Left ventricle myocardium superior (tissue), 1 donor: ENCODE results near the gene LAMA4. TPM values are rescaled to one million over a fixed set of nuclear protein-coding genes. Genes with fewer than 3 reads are reported as not detected.
A peak's percentile ranks its signal among the peaks of the same experiment; 100 is the strongest.

ENCODE experiments used
- ATAC-seq: fragments of 200-7000 bp; cut with Tn5 transposase; one replicate; pipeline ENCODE4 v1.9.1; 2020; ENCODE audit warnings: mild to moderate bottlenecking, moderate library complexity
- DNase-seq: peaks from one replicate; pipeline ENCODE4 v3.0.0-alpha.2; 2020
- intact Hi-C: fragments of 100-400 bp; cut with micrococcal nuclease; formaldehyde crosslinking; loops from one replicate; pipeline ENCODE4 v1.11.0; 2022
- total RNA-seq: library from RNA; stranded (reverse); fragmentation: NEBNext Ultra II Directional; extraction: Animal tissue kit (Norgen Biotek cat#: 25700); gene quantifications from one replicate; pipeline ENCODE4 v1.2.1, GENCODE V29; 2021
- donor health status: DM: no; HTN: yes; CAD: no; lungs with severe emphysema.

LAMA4 gene
- total RNA-seq, 1 donor from 2014 or later = 50.6 TPM

DNA sequence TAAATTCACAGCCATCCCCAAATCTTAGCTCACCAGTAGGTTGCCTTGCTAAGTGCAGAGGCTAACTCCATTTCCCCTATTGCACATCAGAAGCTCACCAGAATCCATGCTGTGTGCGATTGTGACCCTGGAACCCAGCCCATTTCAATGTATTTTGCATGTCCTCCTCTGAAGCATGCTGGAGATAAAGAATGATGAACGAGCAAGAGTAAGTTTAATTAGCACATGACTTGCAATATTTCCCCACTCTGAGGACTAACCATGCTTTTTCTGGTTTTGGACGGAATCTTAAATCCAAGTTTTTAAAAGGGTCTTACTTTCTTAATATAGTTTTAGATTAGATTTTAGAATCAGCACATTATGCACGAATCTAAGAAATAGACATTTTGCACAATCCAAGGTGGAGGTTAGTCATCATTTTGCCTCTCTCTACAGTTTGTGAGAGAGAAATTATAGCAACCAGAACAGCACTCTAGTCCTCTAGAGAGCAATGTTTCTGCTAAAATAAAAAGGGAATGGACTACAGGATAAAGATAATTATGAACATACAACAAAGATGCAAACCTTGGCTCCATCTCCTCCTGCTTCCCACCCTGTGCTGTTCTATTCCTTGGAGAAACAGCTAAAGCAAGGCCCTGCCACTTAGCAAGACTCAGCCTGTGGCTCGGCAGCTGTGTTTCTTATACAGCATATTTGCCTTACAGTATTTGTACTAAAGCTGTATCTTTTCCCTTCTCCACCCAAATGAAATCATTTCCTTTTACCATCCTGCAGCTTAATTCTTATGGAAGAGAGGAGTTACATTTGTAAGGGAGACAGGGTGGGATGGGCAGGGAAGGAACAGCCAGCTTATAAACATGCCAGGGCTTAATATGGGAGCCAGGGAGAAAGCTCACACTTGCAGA is 24.9 kb upstream of the LAMA4 start:
- DNase-seq = peak; percentile 34
- ATAC-seq = peak; percentile 54
- intact Hi-C loops = no loop called here

DNA sequence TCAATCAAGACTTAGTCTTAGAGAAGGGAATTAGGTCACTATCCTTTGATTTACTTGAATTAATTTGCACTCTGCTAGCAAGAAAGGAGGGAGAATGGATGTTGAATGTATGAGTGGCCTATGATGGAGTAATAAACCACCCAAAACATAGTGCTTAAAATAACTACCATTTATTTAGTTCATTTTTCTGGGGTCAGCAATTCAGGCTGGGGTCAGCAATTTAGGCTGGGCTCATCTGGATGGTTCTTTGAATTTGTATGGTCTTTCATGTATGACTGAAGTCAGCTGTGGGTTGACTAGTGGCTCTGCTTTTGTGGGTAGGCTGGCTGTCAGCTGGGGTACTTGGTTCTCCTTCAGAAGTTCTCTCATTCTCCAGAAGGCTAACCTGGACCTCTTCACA is 21.0 kb upstream of the LAMA4 start:
- ATAC-seq (no peak), DNase-seq (no peak)
- intact Hi-C loops = no loop called here

DNA sequence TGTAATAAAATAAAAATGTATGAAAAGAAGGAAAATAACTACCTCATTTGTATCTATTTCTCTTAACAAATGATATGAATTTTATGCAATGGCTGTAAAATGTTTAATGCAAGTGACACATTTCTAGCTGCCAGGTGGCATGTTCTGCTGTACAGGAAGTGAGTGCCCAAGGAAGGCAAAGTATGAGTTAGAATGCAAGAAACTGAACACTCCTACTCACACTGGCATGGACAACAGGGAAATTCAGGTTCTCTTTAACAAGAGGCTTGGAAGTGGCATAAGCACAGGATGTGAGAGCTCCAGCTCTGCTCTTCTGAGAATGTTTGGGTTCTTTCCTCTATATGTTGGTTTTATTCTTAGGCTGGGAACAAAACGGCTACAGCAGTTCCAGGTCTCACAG is 20.4 kb upstream of the LAMA4 start:
- intact Hi-C loops = no loop called here
- no peak for DNase-seq
- ATAC-seq = no peak

DNA sequence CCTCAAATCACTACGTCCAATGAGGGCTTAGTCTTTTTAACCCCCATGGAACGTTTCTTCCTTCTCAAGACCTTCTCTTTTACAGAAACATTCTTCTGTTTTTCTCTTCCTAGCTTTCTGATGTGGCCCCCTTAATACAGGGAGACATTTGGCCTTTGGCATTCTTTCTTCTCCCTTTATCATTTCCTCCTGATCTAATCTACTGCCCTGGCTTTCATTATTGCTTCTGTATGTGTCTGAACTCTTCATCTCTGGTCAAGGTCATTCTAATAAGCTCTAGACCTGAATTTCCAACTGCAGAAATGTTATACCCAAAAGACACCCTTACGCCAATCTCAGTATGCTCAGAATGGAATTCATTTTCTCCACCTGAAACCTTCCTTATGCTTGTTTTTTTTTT is 18.4 kb upstream of the LAMA4 start:
- intact Hi-C loops = no loop called here
- DNase-seq = no peak
- no peak for ATAC-seq

DNA sequence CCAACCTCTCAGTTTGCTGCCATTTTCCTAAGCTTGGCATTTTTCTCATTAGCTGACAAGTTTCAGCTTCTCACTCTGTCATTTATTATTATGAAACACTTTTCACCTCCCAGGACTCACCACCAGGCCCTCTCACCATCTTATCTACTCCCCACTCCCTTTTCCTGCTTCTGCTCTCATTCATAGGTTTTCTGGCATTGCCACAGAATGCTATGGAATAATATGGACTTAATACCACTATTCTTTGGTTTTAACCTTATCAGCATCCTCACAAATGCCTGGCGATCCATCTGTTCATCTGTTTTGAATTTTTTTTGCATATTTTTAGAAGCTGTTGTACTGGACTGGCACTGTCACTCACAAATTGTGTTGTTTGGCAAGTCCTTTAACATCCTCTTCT is 16.4 kb upstream of the LAMA4 start:
- intact Hi-C loops = no loop called here
- no peak for DNase-seq
- no peak for ATAC-seq

DNA sequence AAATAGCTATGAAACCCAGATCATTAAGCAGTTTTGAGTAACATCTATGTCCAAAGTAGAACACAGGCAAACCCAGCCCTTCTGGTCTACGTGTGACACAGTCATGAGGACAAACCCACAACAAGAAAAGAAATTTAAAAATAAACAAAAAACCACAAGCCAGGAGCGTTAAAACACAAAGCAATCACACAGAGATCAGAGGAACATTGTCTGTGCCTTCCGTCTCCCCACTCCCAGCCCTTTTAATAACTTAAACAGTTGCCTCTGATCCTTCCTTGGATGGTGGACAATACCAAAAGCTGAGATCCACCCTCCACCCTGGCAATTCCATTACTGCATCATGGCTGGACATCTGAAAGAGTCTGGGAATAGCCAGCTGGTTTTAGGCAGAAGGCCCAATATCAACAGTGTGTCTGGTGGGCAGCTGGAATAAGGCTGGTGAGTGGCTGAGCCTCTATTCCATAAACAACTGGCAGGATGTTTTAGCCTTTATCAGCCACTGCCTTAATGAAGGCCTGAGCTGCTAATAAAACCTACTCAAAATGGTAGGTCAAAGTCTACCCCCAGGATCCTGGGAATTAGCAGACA is 15.7 kb upstream of the LAMA4 start:
- ATAC-seq (peak; percentile 60), DNase-seq (no peak)
- intact Hi-C loops = no loop called here

DNA sequence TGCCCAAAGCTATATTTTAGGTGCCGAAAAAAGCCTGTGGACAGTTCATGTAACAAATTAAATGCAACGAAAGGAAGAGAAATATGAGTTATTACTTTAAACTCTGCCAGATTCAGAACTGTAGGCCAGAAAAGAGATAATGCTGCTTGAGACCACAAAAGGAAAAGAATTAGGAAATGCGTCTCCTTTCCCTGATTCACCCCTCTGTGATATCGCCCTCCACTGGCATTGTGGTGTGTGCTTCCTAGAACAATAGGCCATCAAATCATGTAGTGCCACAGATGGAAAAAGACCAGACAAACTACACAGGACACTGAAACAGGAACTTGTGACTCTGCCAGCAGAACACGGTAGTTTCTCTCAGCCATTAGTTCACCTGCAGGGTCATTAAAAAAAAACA is 14.7 kb upstream of the LAMA4 start:
- ATAC-seq = peak; percentile 76
- DNase-seq = no peak
- intact Hi-C loops = no loop called here

DNA sequence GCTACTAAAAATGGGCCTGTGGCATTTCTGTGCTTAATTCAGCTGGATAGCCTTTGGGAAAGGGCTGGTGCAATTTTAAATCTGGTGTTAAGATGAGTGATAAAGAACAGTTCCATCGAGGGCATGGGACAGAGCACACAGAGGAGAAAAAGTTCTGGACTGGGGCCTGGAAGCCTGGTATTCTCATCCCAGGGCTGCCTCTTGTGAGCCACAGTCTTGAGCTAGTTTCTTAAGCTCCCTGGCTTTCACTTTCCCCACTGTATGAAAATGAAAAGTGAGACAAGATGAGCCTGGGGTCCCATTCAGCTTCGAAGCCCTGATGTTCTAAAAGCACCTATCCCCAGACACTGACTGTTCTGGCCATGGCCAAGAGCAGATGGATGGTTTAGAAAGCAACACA is 14.3 kb upstream of the LAMA4 start:
- intact Hi-C loops = no loop called here
- DNase-seq = no peak
- peak; percentile 66 for ATAC-seq

DNA sequence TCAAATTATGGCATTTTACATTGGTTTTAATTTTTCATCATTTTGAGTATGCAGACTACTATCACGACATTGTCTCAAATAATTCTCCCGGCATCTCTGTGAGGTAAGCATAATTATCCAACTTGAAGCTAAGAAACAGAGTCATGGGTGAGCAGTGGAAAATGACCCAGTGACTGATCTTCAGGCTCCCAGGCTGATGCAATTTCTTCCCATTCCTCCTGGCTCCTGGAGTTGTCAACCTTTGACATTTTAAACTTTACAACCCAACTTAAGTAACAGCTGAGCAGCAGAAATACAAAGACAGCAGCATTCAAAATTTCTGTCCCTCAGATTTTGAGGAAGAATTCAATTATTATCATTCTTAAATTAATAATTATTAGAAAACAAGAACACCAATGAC is 13.7 kb upstream of the LAMA4 start:
- ATAC-seq (peak; percentile 21), DNase-seq (no peak)
- intact Hi-C loops = no loop called here

DNA sequence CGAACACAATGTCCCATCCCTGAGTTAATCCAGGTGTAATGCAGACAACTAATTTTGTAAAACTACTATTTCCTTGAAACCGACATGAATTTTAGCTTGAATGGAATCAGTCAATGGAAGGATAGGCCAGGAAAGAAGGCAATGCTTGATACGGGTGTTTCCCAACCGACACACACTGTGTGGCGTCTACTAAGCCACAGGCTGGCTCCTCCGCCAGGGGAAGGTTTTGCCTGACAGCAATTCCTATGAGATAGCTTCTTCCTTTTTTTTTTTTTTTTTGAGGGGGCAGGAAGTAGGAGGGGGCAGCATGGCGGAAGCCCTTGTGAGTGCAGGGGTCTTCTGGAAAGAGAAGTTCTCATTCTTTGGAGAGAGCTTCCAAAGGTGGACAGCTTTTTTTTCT is 12.0 kb upstream of the LAMA4 start:
- ATAC-seq = no peak
- intact Hi-C loops = no loop called here
- no peak for DNase-seq

DNA sequence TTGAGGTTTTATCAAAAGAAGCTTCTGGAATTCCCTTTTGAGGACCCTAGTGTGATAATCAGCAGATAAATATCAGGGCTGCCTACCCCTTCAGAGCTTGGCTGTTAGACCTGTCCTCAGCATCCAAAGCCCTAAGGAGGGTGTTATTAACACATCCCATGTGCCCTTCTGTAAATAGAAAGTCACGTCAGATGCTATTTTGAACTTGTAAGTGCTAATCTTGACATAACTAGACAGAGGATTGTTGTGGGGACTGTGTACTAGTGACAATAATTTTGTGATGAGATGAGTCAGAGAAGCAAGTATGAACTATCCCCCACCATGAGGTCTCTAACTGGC is 4.9 kb upstream of the LAMA4 start:
- DNase-seq (no peak), ATAC-seq (peak; percentile 88)
- intact Hi-C loops = no loop called here

DNA sequence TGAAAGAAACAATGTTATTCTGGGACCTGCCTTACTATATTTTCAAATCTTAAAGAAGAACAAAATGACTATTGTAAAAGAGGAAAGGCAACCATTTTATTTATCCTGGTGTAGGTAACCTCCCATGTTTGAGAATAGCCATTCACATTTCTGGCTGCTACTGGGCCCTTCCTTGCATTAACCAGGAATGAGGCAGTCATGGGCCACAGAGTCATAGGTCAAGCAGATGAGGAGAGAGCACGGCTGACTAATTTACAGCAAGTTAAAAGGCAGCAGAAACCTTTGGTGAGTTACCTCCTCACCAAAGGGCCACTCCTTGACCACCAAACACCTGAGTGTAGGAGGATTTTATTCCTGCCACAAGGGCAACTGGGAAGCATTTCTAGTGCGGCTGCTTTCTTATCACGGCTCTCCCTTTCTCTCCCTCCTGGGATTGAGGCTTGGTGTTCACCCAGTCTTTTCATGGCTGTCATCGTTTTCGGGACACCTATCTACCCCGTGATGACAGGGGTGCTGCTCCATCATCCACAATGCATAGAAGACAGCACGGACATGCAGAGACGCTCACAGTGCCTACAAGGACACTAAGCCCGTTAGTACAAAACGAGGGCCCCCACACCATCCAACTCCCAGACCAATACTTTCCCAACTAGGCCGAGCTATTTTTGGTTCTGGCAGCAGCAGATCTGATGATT is 4.4 kb upstream of the LAMA4 start:
- ATAC-seq (peak; percentile 77), DNase-seq (no peak)
- intact Hi-C loops = no loop called here

DNA sequence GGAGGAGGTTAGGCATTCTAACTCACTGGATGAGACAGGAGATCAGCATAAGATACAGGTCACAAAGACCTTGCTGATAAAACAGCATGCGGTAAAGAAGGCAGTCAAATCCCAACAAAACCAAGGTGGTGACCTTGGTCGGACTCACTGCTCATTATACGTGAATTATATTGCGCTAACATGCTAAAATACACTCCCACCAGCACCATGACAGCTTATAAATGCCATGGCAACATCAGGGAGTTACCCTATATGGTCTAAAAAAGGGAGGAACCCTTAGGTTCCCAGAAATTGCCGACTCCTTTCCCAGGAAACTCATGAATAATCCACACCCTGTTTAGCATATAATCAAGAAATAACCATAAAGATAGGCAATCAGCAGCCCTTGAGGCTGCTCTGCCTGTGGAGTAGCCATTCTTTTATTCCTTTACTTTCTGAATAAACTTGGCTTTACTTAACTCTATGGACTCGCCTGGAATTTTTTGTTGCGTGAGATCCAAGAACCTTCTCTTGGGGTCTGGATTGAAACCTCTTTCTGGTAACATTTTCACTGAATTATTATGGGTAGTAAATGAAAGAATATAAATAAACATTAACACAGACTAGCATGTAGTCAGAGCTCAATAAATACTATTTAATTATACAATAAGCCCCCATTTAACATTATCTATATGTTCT is 3.0 kb upstream of the LAMA4 start:
- intact Hi-C loops = no loop called here
- ATAC-seq (no peak), DNase-seq (no peak)

DNA sequence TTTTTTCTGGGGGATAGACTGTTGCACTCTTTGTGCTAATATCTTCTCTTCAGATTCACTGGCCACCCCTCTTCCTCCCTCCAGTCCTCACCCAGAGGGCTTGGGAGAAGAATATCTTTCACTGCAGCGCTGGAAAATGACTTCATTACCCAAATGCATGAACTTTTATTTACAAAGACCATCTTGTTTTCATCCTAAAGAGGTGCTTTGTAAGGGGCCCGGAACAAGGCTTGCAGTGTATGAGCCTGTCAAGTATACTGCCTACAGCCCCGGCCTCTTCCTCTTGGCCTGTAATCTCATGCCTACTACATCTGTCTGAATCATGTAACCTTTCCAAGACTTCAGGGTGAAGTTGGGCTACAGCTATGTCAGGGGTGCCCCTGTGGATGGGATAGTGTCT is 554 bp upstream of the LAMA4 start:
- ATAC-seq (no peak), DNase-seq (no peak)
- intact Hi-C loops = loop anchor here (5.0 kb wide), 1 partner anchor 73 kb away; no protein-coding TSS in a partner anchor

DNA sequence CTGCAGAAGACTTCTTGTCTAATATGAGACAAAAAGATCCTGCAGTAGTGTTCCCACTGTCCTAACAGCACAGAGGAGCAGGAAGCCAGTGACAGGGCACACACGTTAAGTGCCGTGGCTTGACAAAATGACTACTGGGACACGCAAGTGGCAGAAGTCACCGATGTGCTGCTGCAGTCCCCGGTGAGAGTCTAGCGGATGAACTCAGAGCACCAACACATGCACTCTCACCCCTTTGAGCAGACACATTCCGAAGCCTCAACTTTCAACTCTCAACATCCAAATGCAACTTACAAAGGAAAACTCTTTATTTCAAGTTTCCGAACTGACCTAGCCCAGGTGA is 898 bp downstream of the LAMA4 start:
- ATAC-seq = peak; percentile 49
- intact Hi-C loops = loop anchor here (5.0 kb wide), 1 partner anchor 71 kb away; no protein-coding TSS in a partner anchor
- DNase-seq = no peak

DNA sequence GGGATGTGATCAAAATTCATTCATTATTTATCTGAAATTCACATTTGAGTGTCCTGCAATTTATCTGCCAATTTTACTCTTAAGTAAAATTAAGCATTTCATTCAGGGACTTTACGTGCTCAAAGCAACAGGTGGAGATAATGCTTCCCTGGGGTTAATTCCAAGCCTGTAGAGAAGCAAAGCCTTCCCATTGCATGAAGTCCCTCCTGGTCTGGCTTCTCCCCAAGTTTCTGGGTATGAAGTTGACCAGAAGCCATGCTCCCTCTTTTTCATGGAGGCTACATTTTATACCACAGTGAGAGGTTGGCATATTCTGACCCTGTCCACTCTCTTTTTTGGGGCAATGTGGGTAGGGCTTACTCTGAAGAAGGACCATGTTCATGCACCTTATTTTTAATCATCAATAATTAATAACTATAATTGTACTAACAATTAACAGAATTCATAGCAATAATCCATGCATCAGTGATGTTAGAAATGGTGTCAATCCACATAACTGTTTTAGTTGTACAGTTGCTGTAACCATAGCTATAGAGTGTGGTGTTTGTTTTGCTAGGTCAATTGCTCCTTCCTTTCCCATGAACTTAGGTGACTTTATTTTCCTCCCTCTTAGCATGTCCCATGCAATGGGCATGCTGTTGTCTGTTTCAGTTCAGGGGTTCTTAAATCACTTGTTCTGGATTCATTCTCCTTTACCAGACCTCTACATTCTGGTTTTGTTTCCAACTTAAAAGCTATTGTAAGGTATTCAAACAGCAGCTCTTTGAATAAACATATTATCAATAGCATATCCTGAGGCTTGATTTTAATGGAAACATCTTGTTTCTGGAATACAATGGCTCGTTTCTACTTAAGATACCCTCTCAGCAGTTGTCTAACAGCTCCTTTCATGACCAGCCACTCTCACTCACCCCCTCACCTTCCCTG is 1.5 kb downstream of the LAMA4 start:
- DNase-seq (no peak), ATAC-seq (peak; percentile 41)
- intact Hi-C loops = loop anchor here (5.0 kb wide), 1 partner anchor 71 kb away; no protein-coding TSS in a partner anchor

DNA sequence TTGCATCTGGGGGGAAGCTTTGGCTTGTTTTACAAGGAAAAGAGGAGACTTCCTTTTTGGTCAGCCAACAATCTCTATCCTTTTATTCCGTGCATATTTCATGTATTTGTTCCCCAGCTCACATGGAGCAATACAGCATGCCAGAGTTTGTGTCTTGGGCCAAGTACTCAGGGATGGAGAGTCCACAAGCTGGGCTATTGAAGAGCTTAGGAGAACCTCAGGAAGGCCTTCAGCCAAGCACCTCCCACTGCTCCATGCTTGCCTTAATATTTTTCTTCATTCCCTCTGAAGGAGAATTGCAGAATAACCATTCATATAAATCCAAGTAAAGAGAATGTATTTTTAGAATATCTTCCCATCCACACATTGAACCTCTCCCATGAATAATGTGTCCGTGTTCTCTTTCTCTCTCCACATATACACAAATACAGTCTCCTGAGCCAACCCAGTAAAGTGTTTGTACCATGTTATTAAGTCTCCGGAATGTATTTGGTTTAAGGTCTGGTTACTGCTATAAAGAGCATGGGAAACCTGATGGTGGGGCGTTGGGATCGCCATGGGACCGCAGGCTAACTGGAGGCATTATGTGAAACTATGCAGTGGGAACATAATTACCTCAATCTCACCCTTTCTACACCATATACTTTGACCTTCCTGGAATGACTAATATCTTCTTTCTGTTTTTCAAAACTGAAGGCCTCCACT is 3.0 kb downstream of the LAMA4 start:
- intact Hi-C loops = loop anchor here (5.0 kb wide), 1 partner anchor 69 kb away; no protein-coding TSS in a partner anchor
- ATAC-seq = peak; percentile 57
- DNase-seq = peak; percentile 62

DNA sequence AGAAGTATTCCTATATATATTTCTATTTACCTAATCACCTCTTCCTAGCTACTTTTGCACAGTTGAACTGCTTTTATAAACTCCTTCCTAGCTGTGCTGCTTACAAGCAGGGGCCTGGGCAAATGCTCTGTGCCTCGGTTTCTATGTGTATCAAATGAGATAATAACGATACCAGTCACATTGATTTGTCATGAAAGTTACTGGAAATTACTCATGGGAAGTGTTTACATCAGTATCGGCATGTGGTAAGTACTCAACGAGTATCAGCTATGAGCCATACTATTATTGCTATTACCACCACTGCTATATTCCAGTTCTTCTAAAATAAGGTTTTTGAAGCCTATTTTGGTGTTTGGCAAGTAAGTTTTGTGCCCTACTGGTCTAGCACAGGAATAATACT is 4.9 kb downstream of the LAMA4 start:
- intact Hi-C loops = no loop called here
- no peak for DNase-seq
- no peak for ATAC-seq
